ENCODE data around the gene EHBP1.

The EHBP1 gene

GRCh38 chr2:63052411-63053080, 347.0 kb downstream of the EHBP1 start:
- no peaks in the 10 kb centered on the region for H3K79me2 ChIP-seq (ENCODE audit: control insufficient read depth, low read length)
- TF ChIP-seq CTCF (IDR thresholded peaks at IDR 0.05; ENCODE audit: low read depth, low read length, poor library complexity, severe bottlenecking), result no peak
- TF ChIP-seq EZH2phosphoT487 (IDR thresholded peaks at IDR 0.05; ENCODE audit: borderline replicate concordance, low read length), result no peak
- no peaks in the 10 kb centered on the region for H3K9me2 ChIP-seq (replicated peaks; ENCODE audit: control insufficient read depth, low read length)
- peaks cover 38% of the 10 kb centered on the region for H3K4me1 ChIP-seq (ENCODE audit: control insufficient read depth, low read length)
- 0 out of 2 replicates have a peak, but pooled peaks cover 3% of the 10 kb centered on the region for H4K20me1 ChIP-seq (ENCODE audit: control insufficient read depth, insufficient read depth, low read depth, low read length)
- no peaks in the 10 kb centered on the region for H3K9me3 ChIP-seq (ENCODE audit: control insufficient read depth, insufficient read depth, low read length)
- H3K27ac ChIP-seq (ENCODE audit: low read depth, low read length), result no peak overlapping the region
- H3K4me2 ChIP-seq (ENCODE audit: low read length), result no peak overlapping the region
- no peak overlapping the region for H3K4me3 ChIP-seq (ENCODE audit: low read length)
- H3K27me3 ChIP-seq (ENCODE audit: control insufficient read depth, low read length), result peaks cover 55% of the 10 kb centered on the region
- 0 out of 2 replicates have a peak, but pooled peaks cover 3% of the 10 kb centered on the region for H3F3A ChIP-seq (ENCODE audit: control insufficient read depth, insufficient read depth)
- H3K36me3 ChIP-seq (ENCODE audit: control insufficient read depth, low read length), result no peaks in the 10 kb centered on the region

- no peak for TF ChIP-seq EZH2phosphoT487 (IDR thresholded peaks at IDR 0.05; ENCODE audit: borderline replicate concordance, low read length)
- TF ChIP-seq CTCF (IDR thresholded peaks at IDR 0.05; ENCODE audit: low read depth, low read length, poor library complexity, severe bottlenecking), result no peak
- no peak overlapping the region for H3K27ac ChIP-seq (ENCODE audit: low read depth, low read length)
- 0 out of 2 replicates have a peak overlapping the region, but pooled peaks have one; percentile 4 for H3K4me3 ChIP-seq (ENCODE audit: low read length)
- peak overlapping the region; percentile 33 for H3K4me2 ChIP-seq (ENCODE audit: low read length)
- H3F3A ChIP-seq (ENCODE audit: control insufficient read depth, insufficient read depth), result 0 out of 2 replicates have a peak, but pooled peaks cover 3% of the 10 kb centered on the region
- H3K4me1 ChIP-seq (ENCODE audit: control insufficient read depth, low read length), result peaks cover 33% of the 10 kb centered on the region
- H3K36me3 ChIP-seq (ENCODE audit: control insufficient read depth, low read length), result no peaks in the 10 kb centered on the region
- 0 out of 2 replicates have a peak, but pooled peaks cover 3% of the 10 kb centered on the region for H4K20me1 ChIP-seq (ENCODE audit: control insufficient read depth, insufficient read depth, low read depth, low read length)
- no peaks in the 10 kb centered on the region for H3K9me3 ChIP-seq (ENCODE audit: control insufficient read depth, insufficient read depth, low read length)
- H3K79me2 ChIP-seq (ENCODE audit: control insufficient read depth, low read length), result no peaks in the 10 kb centered on the region
- no peaks in the 10 kb centered on the region for H3K9me2 ChIP-seq (replicated peaks; ENCODE audit: control insufficient read depth, low read length)
- peaks cover 55% of the 10 kb centered on the region for H3K27me3 ChIP-seq (ENCODE audit: control insufficient read depth, low read length)
These were observed 347.8 kb downstream of the EHBP1 start for GRCh38 chr2:63053081-63053888.

- Histone ChIP-seq H3K36me3 (ENCODE audit: control insufficient read depth, low read length) (no peaks in the 10 kb centered on the region), H3F3A (ENCODE audit: control insufficient read depth, insufficient read depth) (0 out of 2 replicates have a peak, but pooled peaks cover 3% of the 10 kb centered on the region), H3K9me3 (ENCODE audit: control insufficient read depth, insufficient read depth, low read length) (no peaks in the 10 kb centered on the region), H3K27me3 (ENCODE audit: control insufficient read depth, low read length) (peaks cover 54% of the 10 kb centered on the region), H3K9me2 (replicated peaks; ENCODE audit: control insufficient read depth, low read length) (no peaks in the 10 kb centered on the region), H4K20me1 (ENCODE audit: control insufficient read depth, insufficient read depth, low read depth, low read length) (0 out of 2 replicates have a peak, but pooled peaks cover 3% of the 10 kb centered on the region), H3K4me2 (ENCODE audit: low read length) (peak overlapping the region; percentile 33), H3K4me3 (ENCODE audit: low read length) (0 out of 2 replicates have a peak overlapping the region, but pooled peaks have one; percentile 4), H3K4me1 (ENCODE audit: control insufficient read depth, low read length) (peaks cover 30% of the 10 kb centered on the region), H3K79me2 (ENCODE audit: control insufficient read depth, low read length) (no peaks in the 10 kb centered on the region), H3K27ac (ENCODE audit: low read depth, low read length) (no peak overlapping the region)
- TF ChIP-seq EZH2phosphoT487 (IDR thresholded peaks at IDR 0.05; ENCODE audit: borderline replicate concordance, low read length) (no peak), CTCF (IDR thresholded peaks at IDR 0.05; ENCODE audit: low read depth, low read length, poor library complexity, severe bottlenecking) (peak; percentile 60)
These were observed 348.5 kb downstream of the EHBP1 start for GRCh38 chr2:63053889-63054602.
